DMS153 treated with DMSO at 0.1 percent for 48 hours (cell line): ENCODE data around the gene PPM1K.
"Not testable (repeated sequence)": the region's sequence is repeated elsewhere in the genome, so short reads cannot be mapped to it uniquely, and the experiment has no call there.

Source experiments
- DNase-seq: peaks from one replicate; lab custom pipeline; 2025; ENCODE audit not compliant: unreplicated experiment; lab: John Stamatoyannopoulos, UW

The PPM1K gene

GRCh38 chr4:88284439-88285234, at the start of gene PPM1K:
Gene PPM1K (minus strand): TSS chr4:88284561. CDS start chr4:88278583, 5,978 bp downstream.
- DNase-seq, result peak; percentile 95

- no peak for DNase-seq
These were observed 49.5 kb upstream of the PPM1K start for GRCh38 chr4:88333741-88334405.

GRCh38 chr4:88327665-88328064, 43.3 kb upstream of the PPM1K start:
- DNase-seq, result no peak

GRCh38 chr4:88320780-88321373, 36.5 kb upstream of the PPM1K start:
- no peak for DNase-seq

GRCh38 chr4:88320224-88320779, 35.9 kb upstream of the PPM1K start:
- no peak for DNase-seq

GRCh38 chr4:88318751-88319350, 34.5 kb upstream of the PPM1K start:
- DNase-seq, result no peak

GRCh38 chr4:88315460-88316017, 31.2 kb upstream of the PPM1K start:
- no peak for DNase-seq

GRCh38 chr4:88313088-88313624, 28.8 kb upstream of the PPM1K start:
- DNase-seq, result not testable (repeated sequence)

GRCh38 chr4:88308587-88308986, 24.2 kb upstream of the PPM1K start:
- DNase-seq, result no peak

GRCh38 chr4:88297725-88298454, 13.5 kb upstream of the PPM1K start:
- DNase-seq, result no peak

- DNase-seq, result no peak
These were observed 12.8 kb upstream of the PPM1K start for GRCh38 chr4:88297212-88297516.

GRCh38 chr4:88296413-88297211, 12.3 kb upstream of the PPM1K start:
- no peak for DNase-seq

- no peak for DNase-seq
These were observed 11.3 kb upstream of the PPM1K start for GRCh38 chr4:88295656-88296055.

- no peak for DNase-seq
These were observed 6.6 kb upstream of the PPM1K start for GRCh38 chr4:88291003-88291402.

- no peak for DNase-seq
These were observed 2.5 kb upstream of the PPM1K start for GRCh38 chr4:88286897-88287296.

GRCh38 chr4:88285235-88285653, 883 bp upstream of the PPM1K start:
- no peak for DNase-seq

- no peak for DNase-seq
These were observed 511 bp downstream of the PPM1K start for GRCh38 chr4:88283661-88284438.

GRCh38 chr4:88280228-88280795, 4.0 kb downstream of the PPM1K start:
- no peak for DNase-seq
